Measurements from ENCODE around the gene ASCC3. TPM values are rescaled to one million over a fixed set of nuclear protein-coding genes. Genes with fewer than 3 reads are reported as not detected.

The ASCC3 gene
- total and polyA plus RNA-seq, 7 donors = 6.0 to 27.1 (median 22.4) TPM

DNA sequence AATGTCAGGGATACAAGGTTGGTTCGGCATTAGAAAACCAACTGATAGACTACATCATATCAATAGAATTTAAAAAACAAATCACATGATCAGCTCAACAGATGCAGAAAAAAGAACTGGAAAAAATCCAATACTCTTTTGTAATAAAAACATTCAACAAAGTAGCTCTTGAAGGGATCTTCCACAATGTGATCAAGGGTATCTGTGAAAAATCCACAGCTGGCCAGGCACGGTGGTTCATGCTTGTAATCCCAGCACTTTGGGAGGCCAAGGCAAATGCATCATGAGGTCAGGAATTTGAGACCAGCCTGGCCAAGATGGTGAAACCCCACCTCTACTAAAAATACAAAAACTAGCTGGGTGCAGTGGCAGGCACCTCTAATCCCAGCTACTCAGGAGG, 63.1 kb downstream of the ASCC3 start:
- Histone ChIP-seq H3K27me3 (no peaks in the 10 kb centered on the region), H3K9me3 (peaks cover 0 to 1% (median 0%) of the 10 kb centered on the region in 4 donors), H3K27ac (no peak overlapping the region), H3K36me3 (no peaks in the 10 kb centered on the region), H3K4me3 (no peak overlapping the region), H3K4me1 (no peaks in the 10 kb centered on the region)
- no peak for TF ChIP-seq EP300 (IDR thresholded peaks at IDR 0.05)
- TF ChIP-seq CTCF (IDR thresholded peaks at IDR 0.05) = no peak
- TF ChIP-seq POLR2A (IDR thresholded peaks at IDR 0.05) = no peak
- TF ChIP-seq POLR2AphosphoS5 (IDR thresholded peaks at IDR 0.05) = no peak
- DNase-seq = no peak
- WGBS, 2 donors = 92 to 95% methylated on average over 2 of the region's 2 CpGs
- intact Hi-C loops (cut with DNase I) = no loop called here

DNA sequence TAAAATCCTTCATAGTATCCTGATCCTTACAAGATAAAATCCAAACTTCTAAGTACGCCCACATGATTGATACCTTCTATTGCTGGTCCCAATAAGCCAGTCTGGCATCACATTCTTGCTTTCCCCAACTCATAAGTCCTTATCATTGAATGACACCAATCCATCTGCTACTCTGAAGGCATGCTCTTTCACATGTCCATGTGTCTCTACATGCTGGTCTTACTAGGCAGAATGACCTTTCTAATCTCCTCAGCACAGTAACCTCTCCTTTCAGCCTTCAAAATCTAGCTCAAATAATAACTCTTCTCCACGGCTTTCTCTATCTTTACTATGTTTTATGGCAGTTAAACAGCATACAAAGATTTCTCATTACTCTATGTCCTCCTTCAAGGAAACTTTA, 71.1 kb downstream of the ASCC3 start:
- H3K27ac ChIP-seq = no peak overlapping the region
- no peak for DNase-seq
- WGBS, 2 donors = 71 to 87% methylated on average over 2 of the region's 2 CpGs
- no peaks in the 10 kb centered on the region for H3K27me3 ChIP-seq
- peaks cover 0 to 6% (median 3%) of the 10 kb centered on the region in 4 donors for H3K36me3 ChIP-seq
- TF ChIP-seq EP300 (IDR thresholded peaks at IDR 0.05) = no peak
- no peak for TF ChIP-seq POLR2AphosphoS5 (IDR thresholded peaks at IDR 0.05)
- TF ChIP-seq POLR2A (IDR thresholded peaks at IDR 0.05) = no peak
- TF ChIP-seq CTCF (IDR thresholded peaks at IDR 0.05) = no peak
- H3K4me1 ChIP-seq = no peaks in the 10 kb centered on the region
- no peaks in the 10 kb centered on the region for H3K9me3 ChIP-seq
- H3K4me3 ChIP-seq = no peak overlapping the region
- intact Hi-C loops (cut with DNase I) = no loop called here

- DNase-seq = no peak
- no peak overlapping the region for H3K4me3 ChIP-seq
- no peaks in the 10 kb centered on the region for H3K27me3 ChIP-seq
- no peaks in the 10 kb centered on the region for H3K9me3 ChIP-seq
- TF ChIP-seq EP300 (IDR thresholded peaks at IDR 0.05) = no peak
- TF ChIP-seq POLR2A (IDR thresholded peaks at IDR 0.05) = no peak
- TF ChIP-seq POLR2AphosphoS5 (IDR thresholded peaks at IDR 0.05) = no peak
- no peak for TF ChIP-seq CTCF (IDR thresholded peaks at IDR 0.05)
- peaks cover 0 to 8% (median 4%) of the 10 kb centered on the region in 4 donors for H3K36me3 ChIP-seq
- no peak overlapping the region for H3K27ac ChIP-seq
- intact Hi-C loops (cut with DNase I) = no loop called here
- 91 to 92% methylated on average over 1 of the region's 1 CpG for WGBS, 2 donors
- no peaks in the 10 kb centered on the region for H3K4me1 ChIP-seq
These were observed 71.8 kb downstream of the ASCC3 start for GRCh38 chr6:100809346-100809745.

DNA sequence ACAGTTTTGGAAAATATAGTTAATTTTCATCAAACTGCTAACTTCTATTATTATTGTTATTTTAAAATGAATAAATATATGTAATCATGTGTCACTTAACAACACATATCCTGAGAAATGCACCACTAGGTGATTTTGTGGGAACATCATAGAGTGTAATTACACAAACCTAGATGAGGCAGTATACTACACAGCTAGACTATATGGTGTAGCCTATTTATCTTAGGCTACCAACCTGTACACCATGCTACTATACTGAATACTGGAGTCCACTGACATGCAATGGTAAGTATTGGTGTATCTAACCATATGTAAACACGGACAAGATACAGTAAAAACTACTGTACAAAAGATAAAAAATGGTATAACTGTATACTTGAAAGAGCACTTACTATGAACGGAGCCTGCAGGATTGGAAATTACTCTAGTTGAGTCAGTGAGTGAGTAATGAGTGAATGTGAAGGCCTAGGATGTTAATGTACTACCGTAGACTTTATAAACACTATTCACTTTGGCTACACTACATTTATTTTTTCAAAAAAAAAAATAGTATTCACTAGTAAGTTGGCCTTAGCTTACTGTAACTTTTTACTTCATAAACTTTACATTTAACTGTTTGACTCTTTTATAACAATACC, 72.4 kb downstream of the ASCC3 start:
- 88 to 94% methylated on average over 3 of the region's 3 CpGs for WGBS, 2 donors
- no peak for TF ChIP-seq CTCF (IDR thresholded peaks at IDR 0.05)
- TF ChIP-seq EP300 (IDR thresholded peaks at IDR 0.05) = no peak
- TF ChIP-seq POLR2A (IDR thresholded peaks at IDR 0.05) = no peak
- TF ChIP-seq POLR2AphosphoS5 (IDR thresholded peaks at IDR 0.05) = no peak

DNA sequence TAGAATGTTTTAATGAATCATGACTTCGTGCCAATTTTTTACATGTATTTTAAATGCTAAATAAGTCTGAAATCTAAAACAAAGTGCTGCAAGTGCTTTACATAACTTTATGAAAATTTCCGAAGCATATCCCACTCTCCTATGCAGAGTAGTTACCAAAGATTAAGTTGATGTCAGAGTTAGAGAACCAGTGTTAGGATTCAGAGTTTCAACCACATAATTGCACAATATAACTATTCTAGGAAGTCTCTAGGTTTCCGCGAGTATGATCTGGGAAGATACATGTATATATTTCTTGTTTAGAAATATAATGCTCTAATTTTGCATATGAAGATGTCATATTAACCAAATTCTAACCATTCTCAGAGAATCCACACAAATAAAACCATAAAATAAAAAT, 74.8 kb downstream of the ASCC3 start:
- Histone ChIP-seq H3K9me3 (no peaks in the 10 kb centered on the region), H3K4me1 (no peaks in the 10 kb centered on the region), H3K27ac (no peak overlapping the region), H3K27me3 (no peaks in the 10 kb centered on the region), H3K36me3 (peaks cover 0 to 8% (median 4%) of the 10 kb centered on the region in 4 donors), H3K4me3 (no peak overlapping the region)
- intact Hi-C loops (cut with DNase I) = no loop called here
- WGBS, 2 donors = 90 to 91% methylated on average over 4 of the region's 4 CpGs
- DNase-seq = no peak
- no peak for TF ChIP-seq CTCF (IDR thresholded peaks at IDR 0.05)
- no peak for TF ChIP-seq POLR2A (IDR thresholded peaks at IDR 0.05)
- no peak for TF ChIP-seq EP300 (IDR thresholded peaks at IDR 0.05)
- TF ChIP-seq POLR2AphosphoS5 (IDR thresholded peaks at IDR 0.05) = no peak

More for the DNA sequence above, 72.4 kb downstream of the ASCC3 start:
- intact Hi-C loops (cut with DNase I) = no loop called here
- peaks cover 0 to 8% (median 4%) of the 10 kb centered on the region in 4 donors for H3K36me3 ChIP-seq
- H3K9me3 ChIP-seq = no peaks in the 10 kb centered on the region
- no peaks in the 10 kb centered on the region for H3K27me3 ChIP-seq
- no peak overlapping the region for H3K27ac ChIP-seq
- DNase-seq = no peak
- H3K4me3 ChIP-seq = no peak overlapping the region
- no peaks in the 10 kb centered on the region for H3K4me1 ChIP-seq
